ENCODE data around the gene PTPRM. TPM values are rescaled to one million over a fixed set of nuclear protein-coding genes. Genes with fewer than 3 reads are reported as not detected.

Gene PTPRM
- total RNA-seq, 4 donors from 2014 or later = 62.7 to 94.0 (median 76.0) TPM

DNA sequence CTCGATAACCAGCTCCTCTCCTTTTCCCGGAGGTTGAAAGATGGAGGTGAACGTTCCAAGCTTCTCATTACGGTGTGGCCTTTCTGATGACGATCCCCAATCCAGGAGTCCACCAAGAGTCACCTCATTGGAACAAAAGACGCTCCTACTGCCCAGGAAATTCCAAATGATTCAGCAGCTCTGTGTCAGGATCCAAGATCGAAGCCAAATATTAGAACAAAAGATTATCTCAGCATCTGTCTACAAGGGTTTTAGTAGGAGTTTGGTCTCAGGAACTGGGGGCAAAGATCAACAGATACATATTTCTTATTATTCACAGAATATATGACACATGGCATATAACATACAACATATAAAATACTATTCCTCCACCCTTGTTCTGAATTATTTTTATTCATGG is 881.0 kb downstream of the PTPRM start:
- Histone ChIP-seq H3K27ac (replicated peaks in 1 of 4) (no peak overlapping the region), H3K36me3 (no peaks in the 10 kb centered on the region), H3K9me3 (no peaks in the 10 kb centered on the region), H3K4me1 (peaks cover 0 to 5% (median 0%) of the 10 kb centered on the region in 4 donors), H3K4me3 (no peak overlapping the region), H3K27me3 (no peaks in the 10 kb centered on the region)
- DNase-seq (ENCODE audit: extremely low spot score) = no peak
- 73% methylated on average over 6 of the region's 7 CpGs for WGBS
- intact Hi-C loops (cut with DNase I) = no loop called here
- TF ChIP-seq POLR2AphosphoS5 (IDR thresholded peaks at IDR 0.05) (no peak), CTCF (IDR thresholded peaks at IDR 0.05) (no peak), EP300 (IDR thresholded peaks at IDR 0.05) (no peak), POLR2A (IDR thresholded peaks at IDR 0.05; ENCODE audit: low read depth) (no peak)

GRCh38 chr18:8450013-8450412 is 882.9 kb downstream of the PTPRM start:
- intact Hi-C loops (cut with DNase I) = no loop called here
- TF ChIP-seq CTCF (IDR thresholded peaks at IDR 0.05) (peak in 1 of 3 experiments; percentile 31), POLR2AphosphoS5 (IDR thresholded peaks at IDR 0.05) (no peak)
- Histone ChIP-seq H3K36me3 (no peaks in the 10 kb centered on the region), H3K4me3 (no peak overlapping the region), H3K27me3 (no peaks in the 10 kb centered on the region), H3K4me1 (peaks cover 0 to 5% (median 0%) of the 10 kb centered on the region in 4 donors), H3K27ac (replicated peaks in 1 of 4) (no peak overlapping the region), H3K9me3 (no peaks in the 10 kb centered on the region)
- WGBS = 53% methylated on average over 5 of the region's 5 CpGs
- no peak for DNase-seq (ENCODE audit: extremely low spot score)

GRCh38 chr18:8450898-8451665 is 884.0 kb downstream of the PTPRM start:
- H3K9me3 ChIP-seq = no peaks in the 10 kb centered on the region
- no peak overlapping the region for H3K4me3 ChIP-seq
- TF ChIP-seq CTCF (IDR thresholded peaks at IDR 0.05) (no peak), POLR2AphosphoS5 (IDR thresholded peaks at IDR 0.05) (no peak), POLR2A (IDR thresholded peaks at IDR 0.05; ENCODE audit: low read depth) (no peak), EP300 (IDR thresholded peaks at IDR 0.05) (no peak)
- 83% methylated on average over 9 of the region's 13 CpGs for WGBS
- peak overlapping the region in 1 of 4 donors; percentile 53 for H3K27ac ChIP-seq (replicated peaks in 1 of 4)
- intact Hi-C loops (cut with DNase I) = no loop called here
- no peak for DNase-seq (ENCODE audit: extremely low spot score)
- H3K36me3 ChIP-seq = no peaks in the 10 kb centered on the region
- H3K4me1 ChIP-seq = peaks cover 0 to 5% (median 0%) of the 10 kb centered on the region in 4 donors
- no peaks in the 10 kb centered on the region for H3K27me3 ChIP-seq

GRCh38 chr18:8453528-8453927 is 886.4 kb downstream of the PTPRM start:
- H3K27me3 ChIP-seq = no peaks in the 10 kb centered on the region

More at GRCh38 chr18:8453528-8453927, 886.4 kb downstream of the PTPRM start:
- TF ChIP-seq EP300 (IDR thresholded peaks at IDR 0.05) = no peak
- TF ChIP-seq POLR2AphosphoS5 (IDR thresholded peaks at IDR 0.05) = no peak
- TF ChIP-seq POLR2A (IDR thresholded peaks at IDR 0.05; ENCODE audit: low read depth) = no peak
- no peak for TF ChIP-seq CTCF (IDR thresholded peaks at IDR 0.05)
- Histone ChIP-seq H3K36me3 (no peaks in the 10 kb centered on the region), H3K4me1 (peaks cover 0 to 5% (median 0%) of the 10 kb centered on the region in 4 donors), H3K9me3 (no peaks in the 10 kb centered on the region), H3K4me3 (no peak overlapping the region), H3K27ac (replicated peaks in 1 of 4) (no peak overlapping the region)
- DNase-seq (ENCODE audit: extremely low spot score) = no peak
- intact Hi-C loops (cut with DNase I) = no loop called here
- 50% methylated on average over 3 of the region's 3 CpGs for WGBS

Data from esophagus muscularis mucosa (tissue), 4 donors.